ENCODE measurements around the gene POU2AF2. TPM values are rescaled to one million over a fixed set of nuclear protein-coding genes. Genes with fewer than 3 reads are reported as not detected.
"Not testable (repeated sequence)": the region's sequence is repeated elsewhere in the genome, so short reads cannot be mapped to it uniquely, and the experiment has no call there.

The POU2AF2 gene
- total RNA-seq, 1 donor from 2014 or later: not detected

- H3K27ac Mint-ChIP-seq (ENCODE audit: unreplicated experiment): no peak overlapping the region
- no peaks in the 10 kb centered on the region for H3K4me1 Mint-ChIP-seq (ENCODE audit: unreplicated experiment)
- H3K9me3 Mint-ChIP-seq (ENCODE audit: unreplicated experiment): no peaks in the 10 kb centered on the region
- TF ChIP-seq, protein P1, sequence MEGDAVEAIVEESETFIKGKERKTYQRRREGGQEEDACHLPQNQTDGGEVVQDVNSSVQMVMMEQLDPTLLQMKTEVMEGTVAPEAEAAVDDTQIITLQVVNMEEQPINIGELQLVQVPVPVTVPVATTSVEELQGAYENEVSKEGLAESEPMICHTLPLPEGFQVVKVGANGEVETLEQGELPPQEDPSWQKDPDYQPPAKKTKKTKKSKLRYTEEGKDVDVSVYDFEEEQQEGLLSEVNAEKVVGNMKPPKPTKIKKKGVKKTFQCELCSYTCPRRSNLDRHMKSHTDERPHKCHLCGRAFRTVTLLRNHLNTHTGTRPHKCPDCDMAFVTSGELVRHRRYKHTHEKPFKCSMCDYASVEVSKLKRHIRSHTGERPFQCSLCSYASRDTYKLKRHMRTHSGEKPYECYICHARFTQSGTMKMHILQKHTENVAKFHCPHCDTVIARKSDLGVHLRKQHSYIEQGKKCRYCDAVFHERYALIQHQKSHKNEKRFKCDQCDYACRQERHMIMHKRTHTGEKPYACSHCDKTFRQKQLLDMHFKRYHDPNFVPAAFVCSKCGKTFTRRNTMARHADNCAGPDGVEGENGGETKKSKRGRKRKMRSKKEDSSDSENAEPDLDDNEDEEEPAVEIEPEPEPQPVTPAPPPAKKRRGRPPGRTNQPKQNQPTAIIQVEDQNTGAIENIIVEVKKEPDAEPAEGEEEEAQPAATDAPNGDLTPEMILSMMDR (IDR thresholded peaks at IDR 0.05; ENCODE audit: unreplicated experiment): no peak
- no peak for DNase-seq (ENCODE audit: low spot score)
- no peaks in the 10 kb centered on the region for H3K27me3 Mint-ChIP-seq (ENCODE audit: unreplicated experiment)
- H3K36me3 Mint-ChIP-seq (ENCODE audit: low read depth, unreplicated experiment): no peaks in the 10 kb centered on the region
- no peak overlapping the region for H3K4me3 Mint-ChIP-seq (ENCODE audit: unreplicated experiment)
Observed at GRCh38 chr11:111258046-111258445, 12.5 kb downstream of the POU2AF2 start.

DNA sequence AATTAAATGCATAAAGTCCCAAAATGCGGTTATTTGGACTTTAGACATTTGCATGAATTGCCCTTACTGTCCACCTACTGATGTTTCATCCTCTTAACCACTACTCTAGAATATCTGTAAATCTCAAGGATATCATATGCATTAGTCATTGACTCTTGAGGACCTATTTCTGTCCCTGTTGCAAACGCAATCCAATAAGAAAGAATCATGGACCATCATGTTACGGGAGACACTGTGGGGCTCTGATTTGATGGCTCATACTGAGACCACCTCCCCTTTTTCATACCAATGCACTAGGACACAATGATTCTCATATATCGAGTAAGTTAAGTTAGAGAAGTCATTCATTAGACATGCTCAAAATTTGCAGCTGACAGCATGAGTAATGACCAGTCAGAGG lies 14.4 kb downstream of the POU2AF2 start:
- Mint-ChIP-seq H3K36me3 (ENCODE audit: low read depth, unreplicated experiment) (no peaks in the 10 kb centered on the region), H3K27me3 (ENCODE audit: unreplicated experiment) (no peaks in the 10 kb centered on the region), H3K4me3 (ENCODE audit: unreplicated experiment) (no peak overlapping the region), H3K9me3 (ENCODE audit: unreplicated experiment) (no peaks in the 10 kb centered on the region), H3K27ac (ENCODE audit: unreplicated experiment) (no peak overlapping the region), H3K4me1 (ENCODE audit: unreplicated experiment) (no peaks in the 10 kb centered on the region)
- TF ChIP-seq, protein P1 (IDR thresholded peaks at IDR 0.05; ENCODE audit: unreplicated experiment): no peak
- DNase-seq (ENCODE audit: low spot score): no peak

- DNase-seq (ENCODE audit: low spot score): no peak
- Mint-ChIP-seq H3K36me3 (ENCODE audit: low read depth, unreplicated experiment) (no peaks in the 10 kb centered on the region), H3K27ac (ENCODE audit: unreplicated experiment) (no peak overlapping the region), H3K9me3 (ENCODE audit: unreplicated experiment) (no peaks in the 10 kb centered on the region), H3K27me3 (ENCODE audit: unreplicated experiment) (no peaks in the 10 kb centered on the region), H3K4me1 (ENCODE audit: unreplicated experiment) (no peaks in the 10 kb centered on the region), H3K4me3 (ENCODE audit: unreplicated experiment) (no peak overlapping the region)
- TF ChIP-seq, protein P1 (IDR thresholded peaks at IDR 0.05; ENCODE audit: unreplicated experiment): no peak
Observed at GRCh38 chr11:111260811-111261210, 15.3 kb downstream of the POU2AF2 start.

- Mint-ChIP-seq H3K27ac (ENCODE audit: unreplicated experiment) (no peak overlapping the region), H3K9me3 (ENCODE audit: unreplicated experiment) (no peaks in the 10 kb centered on the region), H3K4me3 (ENCODE audit: unreplicated experiment) (no peak overlapping the region), H3K27me3 (ENCODE audit: unreplicated experiment) (no peaks in the 10 kb centered on the region), H3K4me1 (ENCODE audit: unreplicated experiment) (no peaks in the 10 kb centered on the region), H3K36me3 (ENCODE audit: low read depth, unreplicated experiment) (no peaks in the 10 kb centered on the region)
- TF ChIP-seq, protein P1 (IDR thresholded peaks at IDR 0.05; ENCODE audit: unreplicated experiment): no peak
- DNase-seq (ENCODE audit: low spot score): no peak
Observed at GRCh38 chr11:111264646-111265045, 19.1 kb downstream of the POU2AF2 start.

DNA sequence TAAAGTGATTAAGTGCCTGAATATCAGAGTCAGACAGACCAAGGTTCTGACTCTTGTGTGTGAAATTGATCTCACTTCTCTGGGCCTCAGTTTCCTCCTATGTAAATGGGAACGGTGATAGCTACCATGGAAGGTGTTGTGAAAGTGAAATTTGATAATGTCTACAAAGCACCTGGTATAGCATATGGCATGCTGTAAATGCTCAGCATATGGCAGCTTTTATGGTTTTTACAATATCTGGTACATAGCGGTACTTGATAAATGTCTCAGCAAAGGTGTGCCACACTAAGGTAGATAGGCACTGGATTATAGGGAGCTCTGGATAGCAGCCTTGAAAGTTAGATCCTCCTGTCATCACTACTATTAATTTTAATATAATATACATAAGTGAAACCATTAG lies 19.9 kb downstream of the POU2AF2 start:
- H3K36me3 Mint-ChIP-seq (ENCODE audit: low read depth, unreplicated experiment): no peaks in the 10 kb centered on the region
- TF ChIP-seq, protein P1 (IDR thresholded peaks at IDR 0.05; ENCODE audit: unreplicated experiment): no peak
- no peaks in the 10 kb centered on the region for H3K4me1 Mint-ChIP-seq (ENCODE audit: unreplicated experiment)
- H3K27ac Mint-ChIP-seq (ENCODE audit: unreplicated experiment): no peak overlapping the region
- H3K27me3 Mint-ChIP-seq (ENCODE audit: unreplicated experiment): no peaks in the 10 kb centered on the region
- no peaks in the 10 kb centered on the region for H3K9me3 Mint-ChIP-seq (ENCODE audit: unreplicated experiment)
- no peak for DNase-seq (ENCODE audit: low spot score)
- H3K4me3 Mint-ChIP-seq (ENCODE audit: unreplicated experiment): no peak overlapping the region

DNA sequence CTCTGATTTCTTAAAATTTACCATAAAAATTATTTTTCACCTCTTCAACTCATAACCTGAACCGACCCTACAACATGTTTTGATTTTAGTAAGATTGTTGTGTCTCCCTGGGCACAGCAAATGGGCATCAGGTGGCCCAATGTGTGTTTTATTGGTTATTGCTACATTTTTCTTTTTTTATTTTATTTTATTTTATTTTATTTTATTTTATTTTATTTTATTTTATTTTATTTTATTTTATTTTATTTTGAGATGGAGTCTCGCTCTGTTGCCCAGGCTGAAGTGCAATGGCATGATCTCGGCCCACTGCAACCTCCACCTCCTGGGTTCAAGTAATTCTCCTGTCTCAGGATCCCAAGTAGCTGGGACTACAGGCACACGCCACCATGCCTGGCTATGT lies 22.8 kb downstream of the POU2AF2 start:
- H3K36me3 Mint-ChIP-seq (ENCODE audit: low read depth, unreplicated experiment); H3K27me3 Mint-ChIP-seq (ENCODE audit: unreplicated experiment); DNase-seq (ENCODE audit: low spot score); H3K27ac Mint-ChIP-seq (ENCODE audit: unreplicated experiment); H3K9me3 Mint-ChIP-seq (ENCODE audit: unreplicated experiment); H3K4me3 Mint-ChIP-seq (ENCODE audit: unreplicated experiment); H3K4me1 Mint-ChIP-seq (ENCODE audit: unreplicated experiment): not testable (repeated sequence)
